Gastrocnemius medialis (tissue), 4 donors: ENCODE data around the gene SLC5A2.

Experiments used
- CTCF ChIP-seq, 5 experiments: fragments of 450-650 bp in 3 of 5; fragments of 200-600 bp in 2 of 5; sonication (generic) in 2 of 5; IDR thresholded peaks in 4 of 5; conservative IDR thresholded peaks in 1 of 5; 1 replicate in 4 of 5; 2 replicates in 1 of 5; pipeline ENCODE4 v1.5.1; 2016 to 2019; ENCODE audit warnings: antibody characterized with exemption in 5 of 5, mild to moderate bottlenecking in 3 of 5, moderate library complexity in 3 of 5
- POLR2A ChIP-seq, 2 donors: fragments of 450-650 bp; IDR thresholded peaks; one replicate each; pipeline ENCODE4 v1.6.1; 2017; ENCODE audit warnings: antibody characterized with exemption in 2 of 2, mild to moderate bottlenecking in 2 of 2, moderate library complexity in 2 of 2

- TF ChIP-seq CTCF (IDR thresholded peaks at IDR 0.05 in 4 of 5, conservative IDR thresholded peaks at IDR 0.05 in 1 of 5) = no peak
- TF ChIP-seq POLR2A (IDR thresholded peaks at IDR 0.05) = no peak
Observed at GRCh38 chr16:31489616-31490584, 7.0 kb downstream of the SLC5A2 start.
